ENCODE data around the gene ERO1B. TPM values are rescaled to one million over a fixed set of nuclear protein-coding genes. Genes with fewer than 3 reads are reported as not detected.
A peak's percentile ranks its signal among the peaks of the same experiment; 100 is the strongest.

ERO1B gene
- polyA plus RNA-seq, 4 donors: 10.3 to 15.2 (median 12.7) TPM

GRCh38 chr1:236301958-236302335 is 20.2 kb upstream of the ERO1B start:
- DNase-seq (ENCODE audit: low read depth in 4 of 4, low spot score in 2 of 4): no peak

GRCh38 chr1:236301080-236301957 is 19.6 kb upstream of the ERO1B start:
- no peak for DNase-seq (ENCODE audit: low read depth in 4 of 4, low spot score in 2 of 4)

GRCh38 chr1:236297161-236297560 is 15.4 kb upstream of the ERO1B start:
- DNase-seq (ENCODE audit: low read depth in 4 of 4, low spot score in 2 of 4): no peak

- DNase-seq (ENCODE audit: low read depth in 4 of 4, low spot score in 2 of 4): no peak
Observed at GRCh38 chr1:236292425-236292824, 10.7 kb upstream of the ERO1B start.

GRCh38 chr1:236289492-236290131 is 7.9 kb upstream of the ERO1B start:
- no peak for DNase-seq (ENCODE audit: low read depth in 4 of 4, low spot score in 2 of 4)

GRCh38 chr1:236288620-236288976 is 6.8 kb upstream of the ERO1B start:
- no peak for DNase-seq (ENCODE audit: low read depth in 4 of 4, low spot score in 2 of 4)

- peak in 2 of 4 donors; percentile 53 to 73 for DNase-seq (ENCODE audit: low read depth in 4 of 4, low spot score in 2 of 4)
Observed at GRCh38 chr1:236287757-236288619, 6.2 kb upstream of the ERO1B start.

- no peak for DNase-seq (ENCODE audit: low read depth in 4 of 4, low spot score in 2 of 4)
Observed at GRCh38 chr1:236287356-236287755, 5.6 kb upstream of the ERO1B start.

- no peak for DNase-seq (ENCODE audit: low read depth in 4 of 4, low spot score in 2 of 4)
Observed at GRCh38 chr1:236284291-236284721, 2.5 kb upstream of the ERO1B start.

- DNase-seq (ENCODE audit: low read depth in 4 of 4, low spot score in 2 of 4): no peak
Observed at GRCh38 chr1:236282719-236283118, 961 bp upstream of the ERO1B start.

- DNase-seq (ENCODE audit: low read depth in 4 of 4, low spot score in 2 of 4): peak in 1 of 4 donors; percentile 3
Observed at GRCh38 chr1:236282425-236282716, 613 bp upstream of the ERO1B start.

GRCh38 chr1:236281198-236281653 is 532 bp downstream of the ERO1B start:
- DNase-seq (ENCODE audit: low read depth in 4 of 4, low spot score in 2 of 4): peak; percentile 5 to 54 (median 24)

GRCh38 chr1:236280438-236281197 is 1.1 kb downstream of the ERO1B start:
- DNase-seq (ENCODE audit: low read depth in 4 of 4, low spot score in 2 of 4): peak in 1 of 4 donors; percentile 7

GRCh38 chr1:236275586-236275985 is 6.2 kb downstream of the ERO1B start:
- DNase-seq (ENCODE audit: low read depth in 4 of 4, low spot score in 2 of 4): no peak

- no peak for DNase-seq (ENCODE audit: low read depth in 4 of 4, low spot score in 2 of 4)
Observed at GRCh38 chr1:236275061-236275460, 6.7 kb downstream of the ERO1B start.

GRCh38 chr1:236273358-236273757 is 8.4 kb downstream of the ERO1B start:
- DNase-seq (ENCODE audit: low read depth in 4 of 4, low spot score in 2 of 4): no peak

- DNase-seq (ENCODE audit: low read depth in 4 of 4, low spot score in 2 of 4): no peak
Observed at GRCh38 chr1:236269439-236269838, 12.3 kb downstream of the ERO1B start.

- no peak for DNase-seq (ENCODE audit: low read depth in 4 of 4, low spot score in 2 of 4)
Observed at GRCh38 chr1:236261898-236262297, 19.9 kb downstream of the ERO1B start.

- no peak for DNase-seq (ENCODE audit: low read depth in 4 of 4, low spot score in 2 of 4)
Observed at GRCh38 chr1:236261033-236261432, 20.7 kb downstream of the ERO1B start.

- no peak for DNase-seq (ENCODE audit: low read depth in 4 of 4, low spot score in 2 of 4)
Observed at GRCh38 chr1:236259043-236259442, 22.7 kb downstream of the ERO1B start.
